Activated T-helper 2 cell treated with anti-CD3 and anti-CD28 coated beads, Interferon-gamma antibody, Interleukin-2, Interleukin-4, amounts not matched to agents 10 μg/mL and 5 μg/mL and 100 μg/mL, durations not matched to agents 14 hours and 24 hours and 36 hours (primary cell): ENCODE data around the gene BAZ2B. TPM values are rescaled to one million over a fixed set of nuclear protein-coding genes. Genes with fewer than 3 reads are reported as not detected.
"Not testable (repeated sequence)": the region's sequence is repeated elsewhere in the genome, so short reads cannot be mapped to it uniquely, and the experiment has no call there.

Experiments used
- DNase-seq: peaks from one replicate; pipeline ENCODE4 v3.0.0; 2021; ENCODE audit warnings: low spot score
- H3K27ac Mint-ChIP-seq: one replicate; pipeline ENCODE4 v1.8.0; 2021; ENCODE audit warnings: mixed read lengths
- H3K27me3 Mint-ChIP-seq: one replicate; pipeline ENCODE4 v1.8.0; 2021; ENCODE audit warnings: low read depth, mixed read lengths
- H3K36me3 Mint-ChIP-seq: one replicate; pipeline ENCODE4 v1.8.0; 2021; ENCODE audit warnings: low read depth, mixed read lengths
- H3K4me1 Mint-ChIP-seq: one replicate; pipeline ENCODE4 v1.8.0; 2021; ENCODE audit warnings: low read depth, mixed read lengths
- H3K4me3 Mint-ChIP-seq: one replicate; pipeline ENCODE4 v1.8.0; 2021; ENCODE audit warnings: low read depth, mild to moderate bottlenecking, moderate library complexity, mixed read lengths
- H3K9me3 Mint-ChIP-seq: one replicate; pipeline ENCODE4 v1.8.0; 2021; ENCODE audit warnings: mixed read lengths
- intact Hi-C: fragments of 100-400 bp; cut with micrococcal nuclease; formaldehyde crosslinking; loops from one replicate; pipeline ENCODE4 v1.15.1; 2023
- total RNA-seq: library from RNA; stranded (reverse); gene quantifications from 2 replicates; pipeline ENCODE4 v1.2.3, GENCODE V29; 2022

The BAZ2B gene
- total RNA-seq, 1 donor from 2014 or later = 6.5 TPM

- H3K27ac Mint-ChIP-seq = no peak overlapping the region
- intact Hi-C loops = no loop called here
These were observed 77.5 kb downstream of the BAZ2B start for GRCh38 chr2:159538801-159539200.

GRCh38 chr2:159535261-159535660 is 81.1 kb downstream of the BAZ2B start:
- H3K9me3 Mint-ChIP-seq, H3K4me3 Mint-ChIP-seq, intact Hi-C loops, H3K27me3 Mint-ChIP-seq, DNase-seq, H3K4me1 Mint-ChIP-seq, H3K36me3 Mint-ChIP-seq, H3K27ac Mint-ChIP-seq: not testable (repeated sequence)

More at GRCh38 chr2:159538801-159539200, 77.5 kb downstream of the BAZ2B start:
- DNase-seq = no peak
- no peaks in the 10 kb centered on the region for H3K36me3 Mint-ChIP-seq
- H3K4me3 Mint-ChIP-seq = no peak overlapping the region
- peaks cover 2% of the 10 kb centered on the region for H3K27me3 Mint-ChIP-seq
- no peaks in the 10 kb centered on the region for H3K4me1 Mint-ChIP-seq
- no peaks in the 10 kb centered on the region for H3K9me3 Mint-ChIP-seq

GRCh38 chr2:159531475-159531874 is 84.9 kb downstream of the BAZ2B start:
- intact Hi-C loops = no loop called here
- H3K4me1 Mint-ChIP-seq = no peaks in the 10 kb centered on the region
- no peaks in the 10 kb centered on the region for H3K36me3 Mint-ChIP-seq

GRCh38 chr2:159526433-159526832 is 89.9 kb downstream of the BAZ2B start:
- Mint-ChIP-seq H3K36me3 (no peaks in the 10 kb centered on the region), H3K27me3 (no peaks in the 10 kb centered on the region), H3K4me3 (no peak overlapping the region), H3K4me1 (no peaks in the 10 kb centered on the region), H3K27ac (no peak overlapping the region), H3K9me3 (no peaks in the 10 kb centered on the region)
- no peak for DNase-seq
- intact Hi-C loops = no loop called here

More at GRCh38 chr2:159531475-159531874, 84.9 kb downstream of the BAZ2B start:
- DNase-seq = no peak
- Mint-ChIP-seq H3K27me3 (no peaks in the 10 kb centered on the region), H3K4me3 (no peak overlapping the region), H3K27ac (no peak overlapping the region), H3K9me3 (no peaks in the 10 kb centered on the region)

- Mint-ChIP-seq H3K4me3 (no peak overlapping the region), H3K9me3 (no peaks in the 10 kb centered on the region), H3K4me1 (no peaks in the 10 kb centered on the region), H3K27me3 (peaks cover 1% of the 10 kb centered on the region), H3K36me3 (no peaks in the 10 kb centered on the region), H3K27ac (no peak overlapping the region)
- intact Hi-C loops = no loop called here
- DNase-seq = no peak
These were observed 91.3 kb downstream of the BAZ2B start for GRCh38 chr2:159525012-159525411.

GRCh38 chr2:159521272-159521671 is 95.1 kb downstream of the BAZ2B start:
- H3K36me3 Mint-ChIP-seq = no peaks in the 10 kb centered on the region
- peaks cover 1% of the 10 kb centered on the region for H3K27me3 Mint-ChIP-seq
- no peak for DNase-seq
- peaks cover 7% of the 10 kb centered on the region for H3K4me1 Mint-ChIP-seq
- no peak overlapping the region for H3K4me3 Mint-ChIP-seq
- intact Hi-C loops = no loop called here
- H3K27ac Mint-ChIP-seq = no peak overlapping the region
- H3K9me3 Mint-ChIP-seq = no peaks in the 10 kb centered on the region

- Mint-ChIP-seq H3K9me3 (no peaks in the 10 kb centered on the region), H3K27me3 (peaks cover 1% of the 10 kb centered on the region), H3K27ac (no peak overlapping the region), H3K4me1 (peaks cover 17% of the 10 kb centered on the region), H3K36me3 (no peaks in the 10 kb centered on the region), H3K4me3 (no peak overlapping the region)
- intact Hi-C loops = loop anchor here (5.0 kb wide), 1 partner anchor 194 kb away; the partner anchor contains the start of gene MARCHF7
- no peak for DNase-seq
These were observed 97.9 kb downstream of the BAZ2B start for GRCh38 chr2:159518321-159519005.

- peak overlapping the region; percentile 71 for H3K27ac Mint-ChIP-seq
- peak overlapping the region; percentile 61 for H3K4me3 Mint-ChIP-seq
- H3K9me3 Mint-ChIP-seq = no peaks in the 10 kb centered on the region
- peaks cover 1% of the 10 kb centered on the region for H3K27me3 Mint-ChIP-seq
- intact Hi-C loops = loop anchor here (5.0 kb wide), 1 partner anchor 196 kb away; the partner anchor contains the start of gene MARCHF7
- peaks cover 18% of the 10 kb centered on the region for H3K4me1 Mint-ChIP-seq
- DNase-seq = no peak
- no peaks in the 10 kb centered on the region for H3K36me3 Mint-ChIP-seq
These were observed 100.0 kb downstream of the BAZ2B start for GRCh38 chr2:159516241-159516758.

GRCh38 chr2:159515441-159515840 is 100.9 kb downstream of the BAZ2B start:
- Mint-ChIP-seq H3K4me3 (peak overlapping the region; percentile 76), H3K27ac (peak overlapping the region; percentile 69), H3K27me3 (peaks cover 1% of the 10 kb centered on the region), H3K36me3 (no peaks in the 10 kb centered on the region), H3K9me3 (no peaks in the 10 kb centered on the region), H3K4me1 (peaks cover 18% of the 10 kb centered on the region)
- intact Hi-C loops = loop anchor here (5.0 kb wide), 1 partner anchor 197 kb away; the partner anchor contains the start of gene MARCHF7
- no peak for DNase-seq

- Mint-ChIP-seq H3K9me3 (no peaks in the 10 kb centered on the region), H3K27ac (no peak overlapping the region), H3K27me3 (no peaks in the 10 kb centered on the region), H3K36me3 (no peaks in the 10 kb centered on the region), H3K4me3 (no peak overlapping the region), H3K4me1 (peaks cover 18% of the 10 kb centered on the region)
- DNase-seq = no peak
- intact Hi-C loops = no loop called here
These were observed 102.6 kb downstream of the BAZ2B start for GRCh38 chr2:159513745-159514144.

- DNase-seq = no peak
- no peak overlapping the region for H3K4me3 Mint-ChIP-seq
- no peaks in the 10 kb centered on the region for H3K27me3 Mint-ChIP-seq
- no peak overlapping the region for H3K27ac Mint-ChIP-seq
- peaks cover 2% of the 10 kb centered on the region for H3K4me1 Mint-ChIP-seq
- no peaks in the 10 kb centered on the region for H3K36me3 Mint-ChIP-seq
- H3K9me3 Mint-ChIP-seq = no peaks in the 10 kb centered on the region
- intact Hi-C loops = no loop called here
These were observed 108.2 kb downstream of the BAZ2B start for GRCh38 chr2:159508140-159508539.

GRCh38 chr2:159506764-159507440 is 109.4 kb downstream of the BAZ2B start:
- intact Hi-C loops = no loop called here
- no peak for DNase-seq
- H3K36me3 Mint-ChIP-seq = no peaks in the 10 kb centered on the region
- peaks cover 2% of the 10 kb centered on the region for H3K4me1 Mint-ChIP-seq
- H3K9me3 Mint-ChIP-seq = no peaks in the 10 kb centered on the region
- H3K27me3 Mint-ChIP-seq = no peaks in the 10 kb centered on the region
- H3K27ac Mint-ChIP-seq = no peak overlapping the region
- no peak overlapping the region for H3K4me3 Mint-ChIP-seq

GRCh38 chr2:159506202-159506601 is 110.1 kb downstream of the BAZ2B start:
- no peak overlapping the region for H3K27ac Mint-ChIP-seq
- H3K4me1 Mint-ChIP-seq = peaks cover 2% of the 10 kb centered on the region
- DNase-seq = no peak
- intact Hi-C loops = no loop called here
- H3K27me3 Mint-ChIP-seq = no peaks in the 10 kb centered on the region
- H3K9me3 Mint-ChIP-seq = no peaks in the 10 kb centered on the region
- H3K4me3 Mint-ChIP-seq = no peak overlapping the region
- H3K36me3 Mint-ChIP-seq = no peaks in the 10 kb centered on the region
